MM.1S (cell line): ENCODE data around the gene SERPINB12.
A peak's percentile ranks its signal among the peaks of the same experiment; 100 is the strongest.

Experiments used
- DNase-seq: peaks from one replicate; pipeline ENCODE4 v3.0.0-alpha.2; 2015
- H2AFZ ChIP-seq: fragments of 300-600 bp; sonication (generic); 2 replicates; pipeline ENCODE4 v1.6.0; 2016; ENCODE audit warnings: antibody characterized with exemption, low read length
- H3F3A ChIP-seq: fragments of 300-600 bp; sonication (generic); 2 replicates; pipeline ENCODE4 v1.6.1; 2016; ENCODE audit warnings: mild to moderate bottlenecking, antibody characterized with exemption, low read length, moderate library complexity, mixed read lengths; ENCODE audit not compliant: insufficient read depth
- H3K27ac ChIP-seq: fragments of 300-600 bp; sonication (generic); 2 replicates; pipeline ENCODE4 v1.5.1; 2016; ENCODE audit warnings: mild to moderate bottlenecking, low read length
- H3K27me3 ChIP-seq: fragments of 300-600 bp; sonication (generic); replicated peaks from 2 replicates; pipeline ENCODE4 v1.6.0; 2016; ENCODE audit warnings: low read length; ENCODE audit not compliant: insufficient read depth
- H3K36me3 ChIP-seq: fragments of 300-600 bp; sonication (generic); replicated peaks from 2 replicates; pipeline ENCODE4 v1.6.1; 2016; ENCODE audit warnings: mild to moderate bottlenecking, low read length, mixed read lengths; ENCODE audit not compliant: insufficient read depth
- H3K4me1 ChIP-seq: fragments of 300-600 bp; sonication (generic); 2 replicates; pipeline ENCODE4 v1.6.1; 2016; ENCODE audit warnings: low read length, mixed read lengths
- H3K4me2 ChIP-seq: fragments of 300-600 bp; sonication (generic); 2 replicates; pipeline ENCODE4 v1.6.0; 2016; ENCODE audit warnings: low read depth, low read length
- H3K4me3 ChIP-seq: fragments of 300-600 bp; sonication (generic); 2 replicates; pipeline ENCODE4 v1.5.1; 2016; ENCODE audit warnings: low read length, mixed read lengths
- H3K79me2 ChIP-seq: fragments of 300-600 bp; sonication (generic); 2 replicates; pipeline ENCODE4 v1.6.1; 2016; ENCODE audit warnings: mixed run types, low read length, mixed read lengths
- H3K9ac ChIP-seq: fragments of 300-600 bp; sonication (generic); 2 replicates; pipeline ENCODE4 v1.6.1; 2016; ENCODE audit warnings: low read length, mixed read lengths
- H3K9me2 ChIP-seq: fragments of 300-600 bp; sonication (generic); replicated peaks from 2 replicates; pipeline ENCODE4 v1.6.1; 2016; ENCODE audit warnings: mild to moderate bottlenecking, low read length, mixed read lengths; ENCODE audit not compliant: insufficient read depth
- H3K9me3 ChIP-seq: fragments of 300-600 bp; sonication (generic); replicated peaks from 2 replicates; pipeline ENCODE4 v1.6.1; 2016; ENCODE audit warnings: mild to moderate bottlenecking, low read length, mixed read lengths; ENCODE audit not compliant: insufficient read depth
- H4K20me1 ChIP-seq: fragments of 300-600 bp; sonication (generic); 2 replicates; pipeline ENCODE4 v1.6.1; 2016; ENCODE audit warnings: mild to moderate bottlenecking, low read length, moderate library complexity, mixed read lengths; ENCODE audit not compliant: insufficient read depth
- CTCF ChIP-seq: fragments of 300-600 bp; sonication (generic); IDR thresholded peaks from 2 replicates; pipeline ENCODE4 v1.5.1; 2016; ENCODE audit warnings: antibody characterized with exemption, low read length, mixed read lengths
- EZH2 ChIP-seq: fragments of 300-600 bp; sonication (generic); optimal IDR thresholded peaks from 2 replicates; pipeline ENCODE3; 2017; ENCODE audit warnings: low read depth, mild to moderate bottlenecking, antibody characterized with exemption, low read length, mixed read lengths
- EZH2phosphoT487 ChIP-seq: fragments of 300-600 bp; sonication (generic); IDR thresholded peaks from 2 replicates; pipeline ENCODE4 v1.6.1; 2018; ENCODE audit warnings: antibody characterized with exemption, low read length

Gene SERPINB12

GRCh38 chr18:63515801-63516200, 26.4 kb upstream of the SERPINB12 start:
- no peak overlapping the region for H3K9ac ChIP-seq
- DNase-seq = no peak
- no peaks in the 10 kb centered on the region for H3K9me3 ChIP-seq
- no peak overlapping the region for H3K4me3 ChIP-seq
- no peak overlapping the region for H2AFZ ChIP-seq
- H3K27me3 ChIP-seq = no peaks in the 10 kb centered on the region
- no peak overlapping the region for H3K27ac ChIP-seq
- H3K4me2 ChIP-seq = no peak overlapping the region
- no peaks in the 10 kb centered on the region for H4K20me1 ChIP-seq
- no peaks in the 10 kb centered on the region for H3K9me2 ChIP-seq
- no peaks in the 10 kb centered on the region for H3K4me1 ChIP-seq
- H3K79me2 ChIP-seq = no peaks in the 10 kb centered on the region
- TF ChIP-seq CTCF (no peak), EZH2phosphoT487 (no peak), EZH2 (no peak)
- no peaks in the 10 kb centered on the region for H3F3A ChIP-seq
- no peaks in the 10 kb centered on the region for H3K36me3 ChIP-seq

GRCh38 chr18:63518178-63519012, 23.8 kb upstream of the SERPINB12 start:
- Histone ChIP-seq H3K4me2 (0 out of 2 replicates have a peak overlapping the region, but pooled peaks have one; percentile 7), H3K36me3 (no peaks in the 10 kb centered on the region), H3K79me2 (no peaks in the 10 kb centered on the region), H4K20me1 (no peaks in the 10 kb centered on the region), H3K9ac (no peak overlapping the region), H3K4me3 (no peak overlapping the region), H3K9me3 (no peaks in the 10 kb centered on the region), H2AFZ (0 out of 2 replicates have a peak overlapping the region, but pooled peaks have one; percentile 13), H3K4me1 (no peaks in the 10 kb centered on the region), H3K27me3 (no peaks in the 10 kb centered on the region), H3K27ac (no peak overlapping the region), H3K9me2 (no peaks in the 10 kb centered on the region), H3F3A (no peaks in the 10 kb centered on the region)
- TF ChIP-seq CTCF = peak; percentile 80
- TF ChIP-seq EZH2phosphoT487 = no peak
- peak; percentile 82 for DNase-seq

- Histone ChIP-seq H4K20me1 (no peaks in the 10 kb centered on the region), H3K27me3 (no peaks in the 10 kb centered on the region), H3K79me2 (no peaks in the 10 kb centered on the region), H3F3A (no peaks in the 10 kb centered on the region), H3K9me2 (no peaks in the 10 kb centered on the region), H3K27ac (no peak overlapping the region), H3K4me3 (no peak overlapping the region), H3K9me3 (no peaks in the 10 kb centered on the region), H2AFZ (no peak overlapping the region), H3K36me3 (no peaks in the 10 kb centered on the region), H3K9ac (no peak overlapping the region), H3K4me2 (no peak overlapping the region), H3K4me1 (no peaks in the 10 kb centered on the region)
- DNase-seq = no peak
- no peak for TF ChIP-seq EZH2
- no peak for TF ChIP-seq CTCF
- TF ChIP-seq EZH2phosphoT487 = no peak
These were observed 22.0 kb upstream of the SERPINB12 start for GRCh38 chr18:63520053-63520685.
